DND-41 (cell line): ENCODE measurements around the gene ZSCAN5A.
"Not testable (repeated sequence)": the region's sequence is repeated elsewhere in the genome, so short reads cannot be mapped to it uniquely, and the experiment has no call there.

Experiments
- ATAC-seq: fragments of 200-7000 bp; cut with Tn5 transposase; 3 replicates; pipeline ENCODE4 v1.9.1; 2021; ENCODE audit warnings: low read depth; ENCODE audit not compliant: insufficient read depth
- DNase-seq: peaks from one replicate; pipeline ENCODE4 v3.0.0-alpha.2; 2020
- H2AFZ ChIP-seq: 2 replicates; pipeline ENCODE4 v1.6.0; 2012; ENCODE audit warnings: low read depth, low read length
- H3K27ac ChIP-seq: 2 replicates; pipeline ENCODE4 v1.5.1; 2012; ENCODE audit warnings: low read length, inconsistent platforms
- H3K27me3 ChIP-seq: fragments of 200-600 bp; sonication (generic); 2 replicates; pipeline ENCODE4 v1.6.0; 2012; ENCODE audit warnings: low read length, mild to moderate bottlenecking, inconsistent platforms; ENCODE audit not compliant: insufficient read depth, poor library complexity
- H3K36me3 ChIP-seq: 2 replicates; pipeline ENCODE4 v1.5.1; 2012; ENCODE audit warnings: low read length, inconsistent platforms; ENCODE audit not compliant: insufficient read depth
- H3K4me1 ChIP-seq: 2 replicates; pipeline ENCODE4 v1.5.1; 2012; ENCODE audit warnings: mild to moderate bottlenecking, low read length; ENCODE audit not compliant: insufficient read depth
- H3K4me2 ChIP-seq: 2 replicates; pipeline ENCODE4 v1.6.0; 2012; ENCODE audit warnings: mild to moderate bottlenecking, moderate library complexity, low read length, inconsistent platforms; ENCODE audit not compliant: insufficient read depth
- H3K4me3 ChIP-seq, 2 experiments: fragments of 200-600 bp in 1 of 2; shearing (Covaris generic) in 1 of 2; 2 replicates each; pipeline ENCODE4 v1.5.1; 2012 to 2016; ENCODE audit warnings: inconsistent platforms in 2 of 2, low read length in 2 of 2, mild to moderate bottlenecking in 2 of 2, low read depth in 1 of 2, moderate library complexity in 1 of 2
- H3K79me2 ChIP-seq: 2 replicates; pipeline ENCODE4 v1.6.0; 2012; ENCODE audit warnings: low read length, inconsistent platforms; ENCODE audit not compliant: insufficient read depth
- H3K9ac ChIP-seq: 2 replicates; pipeline ENCODE4 v1.6.0; 2012; ENCODE audit warnings: low read depth, mild to moderate bottlenecking, inconsistent platforms, low read length, moderate library complexity
- H3K9me3 ChIP-seq: 2 replicates; pipeline ENCODE4 v1.5.1; 2012; ENCODE audit warnings: low read length, moderate library complexity, mild to moderate bottlenecking, inconsistent platforms; ENCODE audit not compliant: insufficient read depth, severe bottlenecking
- H4K20me1 ChIP-seq: 2 replicates; pipeline ENCODE4 v1.6.0; 2012; ENCODE audit warnings: low read length; ENCODE audit not compliant: insufficient read depth
- CTCF ChIP-seq: IDR thresholded peaks from 2 replicates; pipeline ENCODE4 v1.5.1; 2012; ENCODE audit warnings: borderline replicate concordance, low read length, moderate library complexity, mild to moderate bottlenecking; ENCODE audit not compliant: poor library complexity, severe bottlenecking; ENCODE audit errors: extremely low read depth
- EZH2 ChIP-seq: IDR thresholded peaks from 3 replicates; pipeline ENCODE4 v1.6.1; 2012; ENCODE audit warnings: borderline replicate concordance, low read depth, mild to moderate bottlenecking, moderate library complexity, low read length, inconsistent platforms; ENCODE audit not compliant: severe bottlenecking

The ZSCAN5A gene

GRCh38 chr19:56217039-56217949 is 97.3 kb downstream of the ZSCAN5A start:
- ATAC-seq (peak; percentile 72), DNase-seq (peak; percentile 62)
- Histone ChIP-seq H3K4me1 (peaks cover 15% of the 10 kb centered on the region), H3K9ac (no peak overlapping the region), H3K9me3 (no peaks in the 10 kb centered on the region), H3K79me2 (no peaks in the 10 kb centered on the region), H3K36me3 (no peaks in the 10 kb centered on the region), H3K4me2 (peak overlapping the region; percentile 11; the same call in 1 of the 2 replicates), H4K20me1 (no peaks in the 10 kb centered on the region), H3K4me3 (no peak overlapping the region), H3K27me3 (no peaks in the 10 kb centered on the region), H2AFZ (no peak overlapping the region), H3K27ac (peak overlapping the region; percentile 11)
- TF ChIP-seq CTCF (no peak), EZH2 (no peak)

- no peak overlapping the region for H3K27ac ChIP-seq
- no peak for TF ChIP-seq CTCF
- no peak for TF ChIP-seq EZH2
- H3K9me3 ChIP-seq, result no peaks in the 10 kb centered on the region
- H3K9ac ChIP-seq, result no peak overlapping the region
- no peak overlapping the region for H3K4me2 ChIP-seq
- DNase-seq, result no peak
- H3K27me3 ChIP-seq, result no peaks in the 10 kb centered on the region
- no peak overlapping the region for H2AFZ ChIP-seq
- H3K4me3 ChIP-seq, result no peak overlapping the region
- no peaks in the 10 kb centered on the region for H3K79me2 ChIP-seq
- no peaks in the 10 kb centered on the region for H4K20me1 ChIP-seq
- ATAC-seq, result no peak
- H3K4me1 ChIP-seq, result peaks cover 6% of the 10 kb centered on the region; the same call in 1 of the 2 replicates
- no peaks in the 10 kb centered on the region for H3K36me3 ChIP-seq
Observed at GRCh38 chr19:56211718-56212117, 102.9 kb downstream of the ZSCAN5A start.

- H3K9me3 ChIP-seq, ATAC-seq, DNase-seq: not testable (repeated sequence)
Observed at GRCh38 chr19:56210036-56210435, 104.6 kb downstream of the ZSCAN5A start.

GRCh38 chr19:56209091-56209490 is 105.5 kb downstream of the ZSCAN5A start:
- Histone ChIP-seq H3K79me2 (no peaks in the 10 kb centered on the region), H3K27ac (no peak overlapping the region), H3K4me2 (no peak overlapping the region), H4K20me1 (no peaks in the 10 kb centered on the region), H3K4me1 (no peaks in the 10 kb centered on the region), H2AFZ (no peak overlapping the region), H3K4me3 (no peak overlapping the region), H3K9me3 (no peaks in the 10 kb centered on the region), H3K36me3 (no peaks in the 10 kb centered on the region), H3K9ac (no peak overlapping the region), H3K27me3 (no peaks in the 10 kb centered on the region)
- DNase-seq, result no peak
- TF ChIP-seq EZH2, result no peak
- no peak for TF ChIP-seq CTCF
- no peak for ATAC-seq

More at GRCh38 chr19:56210036-56210435, 104.6 kb downstream of the ZSCAN5A start:
- not testable (repeated sequence) for H3K79me2 ChIP-seq, H3K4me2 ChIP-seq, H3K9ac ChIP-seq, H3K4me3 ChIP-seq, H4K20me1 ChIP-seq, H3K36me3 ChIP-seq, H3K27ac ChIP-seq, H2AFZ ChIP-seq, H3K27me3 ChIP-seq, H3K4me1 ChIP-seq

- not testable (repeated sequence) for H3K27me3 ChIP-seq, H3K4me3 ChIP-seq, H2AFZ ChIP-seq, H3K79me2 ChIP-seq, H4K20me1 ChIP-seq, ATAC-seq, DNase-seq, H3K4me1 ChIP-seq, H3K9me3 ChIP-seq, H3K4me2 ChIP-seq, H3K36me3 ChIP-seq, H3K27ac ChIP-seq, H3K9ac ChIP-seq
Observed at GRCh38 chr19:56207581-56207980, 107.1 kb downstream of the ZSCAN5A start.
